ENCODE results near the gene SLC39A8.

SLC39A8 gene

GRCh38 chr4:102311912-102312311 is 33.4 kb downstream of the SLC39A8 start:
- Histone ChIP-seq H3K9me3 (ENCODE audit: control insufficient read depth, insufficient read depth, low read length) (no peaks in the 10 kb centered on the region), H3K27ac (ENCODE audit: low read depth, low read length) (no peak overlapping the region), H3K9me2 (replicated peaks; ENCODE audit: control insufficient read depth, low read length) (no peaks in the 10 kb centered on the region), H3K4me3 (ENCODE audit: low read length) (no peak overlapping the region), H3K27me3 (ENCODE audit: control insufficient read depth, low read length) (no peaks in the 10 kb centered on the region), H3K4me1 (ENCODE audit: control insufficient read depth, low read length) (peaks cover 19% of the 10 kb centered on the region), H3K4me2 (ENCODE audit: low read length) (no peak overlapping the region), H3K79me2 (ENCODE audit: control insufficient read depth, low read length) (peaks cover 21% of the 10 kb centered on the region), H3F3A (ENCODE audit: control insufficient read depth, insufficient read depth) (no peaks in the 10 kb centered on the region), H4K20me1 (ENCODE audit: control insufficient read depth, insufficient read depth, low read depth, low read length) (no peaks in the 10 kb centered on the region), H3K36me3 (ENCODE audit: control insufficient read depth, low read length) (peaks cover 48% of the 10 kb centered on the region)
- TF ChIP-seq EZH2phosphoT487 (IDR thresholded peaks at IDR 0.05; ENCODE audit: borderline replicate concordance, low read length), result no peak
- TF ChIP-seq CTCF (IDR thresholded peaks at IDR 0.05; ENCODE audit: low read depth, low read length, poor library complexity, severe bottlenecking), result no peak

GRCh38 chr4:102311407-102311806 is 33.9 kb downstream of the SLC39A8 start:
- Histone ChIP-seq H3K9me2 (replicated peaks; ENCODE audit: control insufficient read depth, low read length) (no peaks in the 10 kb centered on the region), H3K4me3 (ENCODE audit: low read length) (no peak overlapping the region), H3K79me2 (ENCODE audit: control insufficient read depth, low read length) (peaks cover 16% of the 10 kb centered on the region), H3K27ac (ENCODE audit: low read depth, low read length) (no peak overlapping the region), H3K4me2 (ENCODE audit: low read length) (no peak overlapping the region), H3K36me3 (ENCODE audit: control insufficient read depth, low read length) (peaks cover 52% of the 10 kb centered on the region), H3K27me3 (ENCODE audit: control insufficient read depth, low read length) (no peaks in the 10 kb centered on the region), H4K20me1 (ENCODE audit: control insufficient read depth, insufficient read depth, low read depth, low read length) (no peaks in the 10 kb centered on the region), H3K9me3 (ENCODE audit: control insufficient read depth, insufficient read depth, low read length) (no peaks in the 10 kb centered on the region), H3F3A (ENCODE audit: control insufficient read depth, insufficient read depth) (no peaks in the 10 kb centered on the region), H3K4me1 (ENCODE audit: control insufficient read depth, low read length) (peaks cover 14% of the 10 kb centered on the region)
- TF ChIP-seq CTCF (IDR thresholded peaks at IDR 0.05; ENCODE audit: low read depth, low read length, poor library complexity, severe bottlenecking), result no peak
- TF ChIP-seq EZH2phosphoT487 (IDR thresholded peaks at IDR 0.05; ENCODE audit: borderline replicate concordance, low read length), result no peak

- H3K27ac ChIP-seq (ENCODE audit: low read depth, low read length), result no peak overlapping the region
- TF ChIP-seq CTCF (IDR thresholded peaks at IDR 0.05; ENCODE audit: low read depth, low read length, poor library complexity, severe bottlenecking) (no peak), EZH2phosphoT487 (IDR thresholded peaks at IDR 0.05; ENCODE audit: borderline replicate concordance, low read length) (no peak)
Observed at GRCh38 chr4:102308032-102308799, 37.1 kb downstream of the SLC39A8 start.

More at GRCh38 chr4:102308032-102308799, 37.1 kb downstream of the SLC39A8 start:
- Histone ChIP-seq H3K4me2 (ENCODE audit: low read length) (peak overlapping the region; percentile 28), H3K36me3 (ENCODE audit: control insufficient read depth, low read length) (peaks cover 57% of the 10 kb centered on the region), H3K9me3 (ENCODE audit: control insufficient read depth, insufficient read depth, low read length) (no peaks in the 10 kb centered on the region), H3K4me1 (ENCODE audit: control insufficient read depth, low read length) (peaks cover 14% of the 10 kb centered on the region), H3K27me3 (ENCODE audit: control insufficient read depth, low read length) (no peaks in the 10 kb centered on the region), H3K4me3 (ENCODE audit: low read length) (no peak overlapping the region), H3K79me2 (ENCODE audit: control insufficient read depth, low read length) (peaks cover 12% of the 10 kb centered on the region), H4K20me1 (ENCODE audit: control insufficient read depth, insufficient read depth, low read depth, low read length) (no peaks in the 10 kb centered on the region), H3F3A (ENCODE audit: control insufficient read depth, insufficient read depth) (no peaks in the 10 kb centered on the region), H3K9me2 (replicated peaks; ENCODE audit: control insufficient read depth, low read length) (no peaks in the 10 kb centered on the region)

All from DOHH2 (cell line).